ENCODE measurements around the gene LRRN3.

Gene LRRN3

GRCh38 chr7:111159426-111159825 is 68.5 kb downstream of the LRRN3 start:
- TF ChIP-seq CTCF (conservative IDR thresholded peaks at IDR 0.05; ENCODE audit: control insufficient read depth, insufficient read depth, low read depth, low read length), result no peak
- no peak overlapping the region for H3K4me3 ChIP-seq (ENCODE audit: control insufficient read depth, low read depth, low read length)
- DNase-seq (ENCODE audit: low read depth), result peak; percentile 61

- no peak for DNase-seq (ENCODE audit: low read depth)
- TF ChIP-seq CTCF (conservative IDR thresholded peaks at IDR 0.05; ENCODE audit: control insufficient read depth, insufficient read depth, low read depth, low read length), result no peak
- no peak overlapping the region for H3K4me3 ChIP-seq (ENCODE audit: control insufficient read depth, low read depth, low read length)
Measured at GRCh38 chr7:111160297-111160696, 69.4 kb downstream of the LRRN3 start.

- TF ChIP-seq CTCF (conservative IDR thresholded peaks at IDR 0.05; ENCODE audit: control insufficient read depth, insufficient read depth, low read depth, low read length), result no peak
- H3K4me3 ChIP-seq (ENCODE audit: control insufficient read depth, low read depth, low read length), result no peak overlapping the region
- no peak for DNase-seq (ENCODE audit: low read depth)
Measured at GRCh38 chr7:111162692-111163091, 71.8 kb downstream of the LRRN3 start.

GRCh38 chr7:111164442-111164841 is 73.5 kb downstream of the LRRN3 start:
- peak; percentile 33 for DNase-seq (ENCODE audit: low read depth)
- H3K4me3 ChIP-seq (ENCODE audit: control insufficient read depth, low read depth, low read length), result no peak overlapping the region
- no peak for TF ChIP-seq CTCF (conservative IDR thresholded peaks at IDR 0.05; ENCODE audit: control insufficient read depth, insufficient read depth, low read depth, low read length)

GRCh38 chr7:111168182-111168581 is 77.3 kb downstream of the LRRN3 start:
- DNase-seq (ENCODE audit: low read depth), result peak; percentile 84
- no peak overlapping the region for H3K4me3 ChIP-seq (ENCODE audit: control insufficient read depth, low read depth, low read length)
- no peak for TF ChIP-seq CTCF (conservative IDR thresholded peaks at IDR 0.05; ENCODE audit: control insufficient read depth, insufficient read depth, low read depth, low read length)

GRCh38 chr7:111172564-111173257 is 81.8 kb downstream of the LRRN3 start:
- no peak for TF ChIP-seq CTCF (conservative IDR thresholded peaks at IDR 0.05; ENCODE audit: control insufficient read depth, insufficient read depth, low read depth, low read length)
- peak; percentile 18 for DNase-seq (ENCODE audit: low read depth)
- no peak overlapping the region for H3K4me3 ChIP-seq (ENCODE audit: control insufficient read depth, low read depth, low read length)

GRCh38 chr7:111173528-111173927 is 82.6 kb downstream of the LRRN3 start:
- no peak for DNase-seq (ENCODE audit: low read depth)
- H3K4me3 ChIP-seq (ENCODE audit: control insufficient read depth, low read depth, low read length), result no peak overlapping the region
- no peak for TF ChIP-seq CTCF (conservative IDR thresholded peaks at IDR 0.05; ENCODE audit: control insufficient read depth, insufficient read depth, low read depth, low read length)

All from fibroblast of mammary gland (primary cell).